H1 (cell line): ENCODE results near the gene GCNT1. TPM values are rescaled to one million over a fixed set of nuclear protein-coding genes. Genes with fewer than 3 reads are reported as not detected.

ENCODE experiments used
- BCL11A ChIP-seq, 2 experiments: IDR thresholded peaks; one replicate each; pipeline ENCODE4 v1.6.1; 2011; ENCODE audit warnings: low read depth in 2 of 2, low read length in 2 of 2, mild to moderate bottlenecking in 2 of 2
- CBX8 ChIP-seq: fragments of 300-800, 300-1000 bp; sonication (generic); IDR thresholded peaks from 2 replicates; pipeline ENCODE4 v1.7.1; 2016; ENCODE audit warnings: low read depth, low read length, borderline replicate concordance
- CHD7 ChIP-seq: fragments of 300-600 bp; sonication (generic); IDR thresholded peaks from 2 replicates; pipeline ENCODE4 v1.7.1; 2012; ENCODE audit warnings: low read length, moderate library complexity, mild to moderate bottlenecking, inconsistent platforms; ENCODE audit not compliant: insufficient replicate concordance
- CTBP2 ChIP-seq: IDR thresholded peaks from 2 replicates; pipeline ENCODE4 v1.7.0; 2011; ENCODE audit warnings: borderline replicate concordance, mild to moderate bottlenecking, moderate library complexity, mixed read lengths, low read length; ENCODE audit not compliant: insufficient read depth, insufficient read length
- EGR1 ChIP-seq: IDR thresholded peaks from 2 replicates; pipeline ENCODE4 v1.6.1; 2011; ENCODE audit warnings: low read depth, low read length, borderline replicate concordance
- GTF2F1 ChIP-seq: IDR thresholded peaks from 2 replicates; pipeline ENCODE4 v1.6.1; 2012; ENCODE audit warnings: low read depth, low read length, improper control_type of control experiment, borderline replicate concordance
- JUND ChIP-seq: IDR thresholded peaks from 2 replicates; pipeline ENCODE4 v1.6.1; 2011; ENCODE audit warnings: mild to moderate bottlenecking, improper control_type of control experiment, low read length
- KDM4A ChIP-seq: IDR thresholded peaks from one replicate; pipeline ENCODE4 v1.7.1; 2012; ENCODE audit warnings: low read depth, mild to moderate bottlenecking, moderate library complexity, low read length, inconsistent platforms; ENCODE audit not compliant: severe bottlenecking
- KDM5A ChIP-seq: fragments of 200-600 bp; IDR thresholded peaks from 2 replicates; pipeline ENCODE4 v1.7.1; 2012; ENCODE audit warnings: mild to moderate bottlenecking, low read length, inconsistent platforms, mixed read lengths
- NRF1 ChIP-seq: IDR thresholded peaks from 2 replicates; pipeline ENCODE4 v1.6.1; 2011; ENCODE audit warnings: mild to moderate bottlenecking, low read depth, low read length, improper control_type of control experiment
- SAP30 ChIP-seq: fragments of 300-600 bp; sonication (generic); IDR thresholded peaks from 2 replicates; pipeline ENCODE4 v1.7.1; 2012; ENCODE audit warnings: low read length, moderate library complexity, mild to moderate bottlenecking, inconsistent platforms; ENCODE audit not compliant: insufficient read depth, insufficient replicate concordance
- ZNF274 ChIP-seq: IDR thresholded peaks from 2 replicates; pipeline ENCODE4 v1.7.0; 2012; ENCODE audit warnings: low read length, borderline replicate concordance; ENCODE audit errors: extremely low read depth
- polyA plus RNA-seq, 7 experiments: library from polyadenylated mRNA; depleted of rRNA in 3 of 7; stranded (reverse) in 5 of 7; unstranded in 2 of 7; fragments of >200 nt in 5 of 7; fragments of 200-250 nt in 2 of 7; gene quantifications; 1 replicate in 5 of 7; 2 replicates in 1 of 7; 4 replicates in 1 of 7; pipeline versions ENCODE4 v1.2.1 to v1.2.3, GENCODE V29; 2011 to 2013; ENCODE audit warnings: missing spikeins in 2 of 7, mixed read lengths in 2 of 7
- total RNA-seq: library from RNA; stranded (reverse); fragmentation: NEBNext Ultra II Directional; extraction: Animal tissue kit (Norgen Biotek cat#: 25700); gene quantifications from 2 replicates; pipeline ENCODE4 v1.2.1, GENCODE V29; 2021

GCNT1 gene
- total and polyA plus RNA-seq, 2 of the 8 experiments (the other 6 are each of a cell fraction or from before 2014, with no cell fraction given): 13.0 to 16.5 TPM

- no peak for TF ChIP-seq CHD7
- TF ChIP-seq SAP30: no peak
- no peak for TF ChIP-seq JUND
- TF ChIP-seq CBX8: no peak
- TF ChIP-seq KDM4A: no peak
- TF ChIP-seq CTBP2: no peak
- TF ChIP-seq BCL11A (IDR thresholded peaks at IDR 0.05; ENCODE audit: low read depth in 2 of 2, low read length in 2 of 2): no peak
- TF ChIP-seq ZNF274: no peak
- no peak for TF ChIP-seq NRF1
- TF ChIP-seq EGR1: no peak
- TF ChIP-seq KDM5A: no peak
- TF ChIP-seq GTF2F1: no peak
These were observed 15.1 kb upstream of the GCNT1 start (continued) for GRCh38 chr9:76443887-76444286.
